ENCODE results near the gene FOXA3. TPM values are rescaled to one million over a fixed set of nuclear protein-coding genes. Genes with fewer than 3 reads are reported as not detected.

Gene FOXA3
- polyA plus RNA-seq, 1 donor (not counting 4 experiments of a cell fraction or from before 2014, with no cell fraction given), result not detected

DNA sequence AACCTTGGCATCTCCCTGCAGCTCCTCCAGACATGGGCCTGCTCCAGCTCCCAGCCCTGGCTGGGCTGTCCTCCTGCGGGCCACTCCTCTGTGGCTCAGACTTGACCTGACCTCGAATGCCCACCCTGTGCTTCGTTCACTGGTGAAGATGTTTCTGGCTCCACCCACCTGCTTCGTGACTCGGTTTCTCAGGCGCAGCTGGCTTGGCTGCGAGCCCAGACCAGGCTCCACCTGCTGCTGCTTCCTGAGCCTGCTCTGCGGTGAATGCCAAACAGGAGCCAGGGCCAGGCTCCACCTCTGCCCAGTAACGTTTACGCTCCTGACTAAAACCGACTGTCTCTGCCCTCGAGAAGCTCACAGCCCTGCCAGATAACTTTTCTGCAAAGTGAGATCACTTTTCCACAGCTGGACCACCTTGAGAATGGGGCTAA is 40.1 kb upstream of the FOXA3 start:
- H3K4me3 ChIP-seq (ENCODE audit: control insufficient read depth in 2 of 3, extremely low read depth in 1 of 3, insufficient read depth in 2 of 3, low read depth in 1 of 3, low read length in 3 of 3), result no peak overlapping the region
- dilution Hi-C loops (cut with MboI; ENCODE audit: extremely low pct_ligation_motif_present, low sequenced_read_pairs), result no loop called here
- H4K20me1 ChIP-seq (ENCODE audit: control insufficient read depth, extremely low read depth, insufficient read depth, low read length), result no peaks in the 10 kb centered on the region
- no peak overlapping the region for H2AFZ ChIP-seq (ENCODE audit: control insufficient read depth, low read length)
- no peak overlapping the region for H3K9ac ChIP-seq (ENCODE audit: control insufficient read depth, extremely low read depth, insufficient read depth, low read length)
- TF ChIP-seq CTCF (optimal IDR thresholded peaks at IDR 0.05 in 1 of 3, IDR thresholded peaks at IDR 0.05 in 1 of 3, conservative IDR thresholded peaks at IDR 0.05 in 1 of 3; ENCODE audit: extremely low read depth in 1 of 3, insufficient read depth in 2 of 3, low read length in 3 of 3) (no peak), EZH2 (IDR thresholded peaks at IDR 0.05; ENCODE audit: low read length) (no peak)
- no peaks in the 10 kb centered on the region for H3K9me3 ChIP-seq (ENCODE audit: control insufficient read depth, low read depth, low read length)
- H3K4me2 ChIP-seq (ENCODE audit: control insufficient read depth, extremely low read depth, insufficient read depth, low read depth, low read length), result no peak overlapping the region
- no peak overlapping the region for H3K27ac ChIP-seq (ENCODE audit: control insufficient read depth, insufficient read depth, low read length)
- H3K9me1 ChIP-seq (ENCODE audit: control insufficient read depth, extremely low read depth, insufficient read depth, low read length), result peaks cover 3% of the 10 kb centered on the region
- FAIRE-seq (peak; percentile 5), DNase-seq (ENCODE audit: low read depth, low spot score) (peak; percentile 71)
- H3K79me2 ChIP-seq (ENCODE audit: control insufficient read depth, insufficient read depth, low read length), result no peaks in the 10 kb centered on the region
- no peaks in the 10 kb centered on the region for H3K27me3 ChIP-seq (ENCODE audit: control insufficient read depth, extremely low read depth, insufficient read depth, low read length)
- peaks cover 37 to 38% of the 10 kb centered on the region in 2 experiments for H3K36me3 ChIP-seq (ENCODE audit: control insufficient read depth in 2 of 2, extremely low read depth in 1 of 2, insufficient read depth in 2 of 2, low read length in 2 of 2)
- peaks cover 11% of the 10 kb centered on the region for H3K4me1 ChIP-seq (ENCODE audit: control insufficient read depth, extremely low read depth, insufficient read depth, low read length)

DNA sequence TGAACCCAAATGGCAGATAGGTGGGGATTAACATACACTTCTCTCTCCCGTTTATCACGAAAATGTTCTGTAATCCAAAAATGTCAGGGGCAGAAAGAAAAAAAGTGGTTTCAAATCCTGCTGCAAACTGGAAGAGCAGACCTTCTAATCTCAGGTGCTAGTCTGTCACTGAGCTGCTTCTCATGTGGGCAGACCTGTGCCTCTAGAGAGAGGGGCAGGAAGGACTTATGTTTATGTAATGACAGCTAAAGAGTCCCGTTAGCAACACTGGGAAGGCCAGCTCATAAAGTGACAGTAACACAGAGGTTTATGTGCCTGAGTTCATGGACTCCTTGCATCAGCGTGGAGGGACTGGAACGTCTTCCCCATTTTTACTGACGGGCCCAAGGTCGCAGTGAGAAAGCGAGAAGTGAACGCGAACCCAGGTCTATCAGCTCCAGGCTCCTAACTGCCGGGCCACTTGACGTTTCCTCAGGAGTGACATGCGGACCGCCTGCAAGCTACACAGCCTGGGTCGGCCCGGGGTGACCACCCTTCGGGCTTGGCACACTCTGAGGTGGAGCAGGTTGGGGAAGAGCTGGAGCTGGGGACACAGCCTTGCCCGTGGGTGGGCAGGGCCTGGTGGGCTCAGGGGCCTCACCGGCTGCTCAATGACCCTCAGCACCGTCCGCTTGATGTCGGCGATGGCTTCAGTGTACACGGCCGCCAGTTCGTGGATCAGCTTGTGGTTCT is 39.4 kb upstream of the FOXA3 start:
- TF ChIP-seq EZH2 (IDR thresholded peaks at IDR 0.05; ENCODE audit: low read length) (no peak), CTCF (optimal IDR thresholded peaks at IDR 0.05 in 1 of 3, IDR thresholded peaks at IDR 0.05 in 1 of 3, conservative IDR thresholded peaks at IDR 0.05 in 1 of 3; ENCODE audit: extremely low read depth in 1 of 3, insufficient read depth in 2 of 3, low read length in 3 of 3) (no peak)
- Histone ChIP-seq H3K4me1 (ENCODE audit: control insufficient read depth, extremely low read depth, insufficient read depth, low read length) (peaks cover 11% of the 10 kb centered on the region), H3K4me2 (ENCODE audit: control insufficient read depth, extremely low read depth, insufficient read depth, low read depth, low read length) (no peak overlapping the region), H3K27ac (ENCODE audit: control insufficient read depth, insufficient read depth, low read length) (no peak overlapping the region), H3K36me3 (ENCODE audit: control insufficient read depth in 2 of 2, extremely low read depth in 1 of 2, insufficient read depth in 2 of 2, low read length in 2 of 2) (peaks cover 41 to 44% of the 10 kb centered on the region in 2 experiments), H3K79me2 (ENCODE audit: control insufficient read depth, insufficient read depth, low read length) (no peaks in the 10 kb centered on the region), H3K4me3 (ENCODE audit: control insufficient read depth in 2 of 3, extremely low read depth in 1 of 3, insufficient read depth in 2 of 3, low read depth in 1 of 3, low read length in 3 of 3) (no peak overlapping the region), H3K27me3 (ENCODE audit: control insufficient read depth, extremely low read depth, insufficient read depth, low read length) (no peaks in the 10 kb centered on the region), H3K9ac (ENCODE audit: control insufficient read depth, extremely low read depth, insufficient read depth, low read length) (no peak overlapping the region), H3K9me3 (ENCODE audit: control insufficient read depth, low read depth, low read length) (no peaks in the 10 kb centered on the region), H4K20me1 (ENCODE audit: control insufficient read depth, extremely low read depth, insufficient read depth, low read length) (no peaks in the 10 kb centered on the region), H3K9me1 (ENCODE audit: control insufficient read depth, extremely low read depth, insufficient read depth, low read length) (peaks cover 3% of the 10 kb centered on the region), H2AFZ (ENCODE audit: control insufficient read depth, low read length) (no peak overlapping the region)
- FAIRE-seq, result no peak
- dilution Hi-C loops (cut with MboI; ENCODE audit: extremely low pct_ligation_motif_present, low sequenced_read_pairs), result no loop called here
- no peak for DNase-seq (ENCODE audit: low read depth, low spot score)

Data from keratinocyte (primary cell).